Fibroblast of mammary gland (primary cell): ENCODE results near the gene ATP5PO.
A peak's percentile ranks its signal among the peaks of the same experiment; 100 is the strongest.

ENCODE experiments used
- DNase-seq: peaks from one replicate; pipeline ENCODE4 v3.0.0-alpha.2; 2010; ENCODE audit warnings: low read depth
- H3K4me3 ChIP-seq: 2 replicates; pipeline ENCODE4 v1.5.1; 2011; ENCODE audit warnings: low read depth, mild to moderate bottlenecking, low read length, moderate library complexity; ENCODE audit not compliant: control insufficient read depth
- CTCF ChIP-seq: conservative IDR thresholded peaks from 2 replicates; pipeline ENCODE4 v1.5.1; 2011; ENCODE audit warnings: low read depth, low read length, inconsistent platforms; ENCODE audit not compliant: control insufficient read depth, insufficient read depth

The ATP5PO gene

GRCh38 chr21:33940881-33941245 is 25.3 kb upstream of the ATP5PO start:
- peak; percentile 65 for DNase-seq
- H3K4me3 ChIP-seq: no peak overlapping the region
- no peak for TF ChIP-seq CTCF

- no peak overlapping the region for H3K4me3 ChIP-seq
- DNase-seq: peak; percentile 95
- no peak for TF ChIP-seq CTCF
Observed at GRCh38 chr21:33940164-33940880, 24.7 kb upstream of the ATP5PO start.

GRCh38 chr21:33939226-33939625 is 23.6 kb upstream of the ATP5PO start:
- no peak for TF ChIP-seq CTCF
- no peak overlapping the region for H3K4me3 ChIP-seq
- no peak for DNase-seq

- no peak for TF ChIP-seq CTCF
- no peak overlapping the region for H3K4me3 ChIP-seq
- no peak for DNase-seq
Observed at GRCh38 chr21:33938381-33938780, 22.8 kb upstream of the ATP5PO start.

- no peak for DNase-seq
- no peak for TF ChIP-seq CTCF
- H3K4me3 ChIP-seq: no peak overlapping the region
Observed at GRCh38 chr21:33937931-33938339, 22.3 kb upstream of the ATP5PO start.

GRCh38 chr21:33937146-33937545 is 21.5 kb upstream of the ATP5PO start:
- H3K4me3 ChIP-seq: no peak overlapping the region
- no peak for TF ChIP-seq CTCF
- no peak for DNase-seq

GRCh38 chr21:33936301-33937038 is 20.9 kb upstream of the ATP5PO start:
- no peak for TF ChIP-seq CTCF
- DNase-seq: peak; percentile 40
- no peak overlapping the region for H3K4me3 ChIP-seq
